ENCODE results near the gene MED13.

Gene MED13

GRCh38 chr17:62052765-62053338 lies 12.2 kb downstream of the MED13 start:
- no peak overlapping the region for H3K4me3 ChIP-seq (ENCODE audit: low read depth, low read length)

GRCh38 chr17:62051053-62051452 lies 14.0 kb downstream of the MED13 start:
- no peak overlapping the region for H3K4me3 ChIP-seq (ENCODE audit: low read depth, low read length)
- no peak for TF ChIP-seq CTCF (IDR thresholded peaks at IDR 0.05; ENCODE audit: low read depth, low read length)

More at GRCh38 chr17:62052765-62053338, 12.2 kb downstream of the MED13 start:
- no peak for TF ChIP-seq CTCF (IDR thresholded peaks at IDR 0.05; ENCODE audit: low read depth, low read length)

- no peak overlapping the region for H3K4me3 ChIP-seq (ENCODE audit: low read depth, low read length)
- TF ChIP-seq CTCF (IDR thresholded peaks at IDR 0.05; ENCODE audit: low read depth, low read length): no peak
Measured at GRCh38 chr17:62049299-62049698, 15.8 kb downstream of the MED13 start.

GRCh38 chr17:62048262-62048661 lies 16.8 kb downstream of the MED13 start:
- TF ChIP-seq CTCF (IDR thresholded peaks at IDR 0.05; ENCODE audit: low read depth, low read length): no peak
- H3K4me3 ChIP-seq (ENCODE audit: low read depth, low read length): no peak overlapping the region

- TF ChIP-seq CTCF (IDR thresholded peaks at IDR 0.05; ENCODE audit: low read depth, low read length): no peak
- no peak overlapping the region for H3K4me3 ChIP-seq (ENCODE audit: low read depth, low read length)
Measured at GRCh38 chr17:62045517-62045916, 19.6 kb downstream of the MED13 start.

GRCh38 chr17:62045109-62045508 lies 20.0 kb downstream of the MED13 start:
- H3K4me3 ChIP-seq (ENCODE audit: low read depth, low read length): no peak overlapping the region
- no peak for TF ChIP-seq CTCF (IDR thresholded peaks at IDR 0.05; ENCODE audit: low read depth, low read length)

- no peak for TF ChIP-seq CTCF (IDR thresholded peaks at IDR 0.05; ENCODE audit: low read depth, low read length)
- no peak overlapping the region for H3K4me3 ChIP-seq (ENCODE audit: low read depth, low read length)
Measured at GRCh38 chr17:62043602-62044001, 21.5 kb downstream of the MED13 start.

Data from WI38 (cell line).